PFSK-1 (cell line): ENCODE measurements around the gene IFITM1.

Experiments used
- FOXP2 ChIP-seq: optimal IDR thresholded peaks from 2 replicates; pipeline ENCODE3; 2011; ENCODE audit warnings: borderline replicate concordance, control low read depth, inconsistent platforms; ENCODE audit not compliant: insufficient read depth; ENCODE audit errors: extremely low read length, extremely low read depth
- POLR2AphosphoS5 ChIP-seq: IDR thresholded peaks from 2 replicates; pipeline ENCODE4 v1.6.1; 2012; ENCODE audit warnings: low read depth, mild to moderate bottlenecking, control low read depth, low read length, moderate library complexity
- SIN3A ChIP-seq: IDR thresholded peaks from 2 replicates; pipeline ENCODE4 v1.6.1; 2012; ENCODE audit warnings: mild to moderate bottlenecking, low read length, moderate library complexity, borderline replicate concordance; ENCODE audit not compliant: insufficient read depth
- TAF1 ChIP-seq: IDR thresholded peaks from 2 replicates; pipeline ENCODE4 v1.6.1; 2012; ENCODE audit warnings: low read length, control low read depth, borderline replicate concordance; ENCODE audit not compliant: insufficient read depth
- TF ChIP-seq, protein P1 (sequence below), 2 experiments: IDR thresholded peaks; 2 replicates each; pipeline versions ENCODE4 v1.6.1 to v1.8.0; 2011 to 2012; ENCODE audit warnings: low read depth in 2 of 2, low read length in 2 of 2, control low read depth in 1 of 2, inconsistent platforms in 1 of 2, mild to moderate bottlenecking in 1 of 2, moderate library complexity in 1 of 2; ENCODE audit not compliant: insufficient read depth in 1 of 2

IFITM1 gene

DNA sequence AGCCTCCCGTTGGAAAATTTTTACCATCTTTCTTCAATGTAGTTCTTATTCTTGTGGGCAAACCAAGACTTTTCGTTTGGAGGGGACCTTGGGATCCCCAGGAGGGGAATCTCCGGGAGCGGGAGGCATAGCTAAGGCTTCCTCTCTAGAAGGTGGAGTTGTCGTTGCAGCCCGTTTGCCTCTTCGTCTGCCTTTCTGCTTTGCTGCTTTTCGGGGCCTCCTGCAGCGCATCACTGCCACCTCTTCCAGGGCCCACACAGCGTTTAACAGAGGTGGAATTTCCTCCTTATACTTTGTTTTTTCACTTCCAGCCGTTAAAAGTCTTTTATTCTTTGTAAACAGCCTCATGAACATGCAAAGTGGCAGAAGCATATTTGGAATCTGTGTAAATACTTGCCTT is 10.3 kb downstream of the IFITM1 start:
- no peak for TF ChIP-seq SIN3A

DNA sequence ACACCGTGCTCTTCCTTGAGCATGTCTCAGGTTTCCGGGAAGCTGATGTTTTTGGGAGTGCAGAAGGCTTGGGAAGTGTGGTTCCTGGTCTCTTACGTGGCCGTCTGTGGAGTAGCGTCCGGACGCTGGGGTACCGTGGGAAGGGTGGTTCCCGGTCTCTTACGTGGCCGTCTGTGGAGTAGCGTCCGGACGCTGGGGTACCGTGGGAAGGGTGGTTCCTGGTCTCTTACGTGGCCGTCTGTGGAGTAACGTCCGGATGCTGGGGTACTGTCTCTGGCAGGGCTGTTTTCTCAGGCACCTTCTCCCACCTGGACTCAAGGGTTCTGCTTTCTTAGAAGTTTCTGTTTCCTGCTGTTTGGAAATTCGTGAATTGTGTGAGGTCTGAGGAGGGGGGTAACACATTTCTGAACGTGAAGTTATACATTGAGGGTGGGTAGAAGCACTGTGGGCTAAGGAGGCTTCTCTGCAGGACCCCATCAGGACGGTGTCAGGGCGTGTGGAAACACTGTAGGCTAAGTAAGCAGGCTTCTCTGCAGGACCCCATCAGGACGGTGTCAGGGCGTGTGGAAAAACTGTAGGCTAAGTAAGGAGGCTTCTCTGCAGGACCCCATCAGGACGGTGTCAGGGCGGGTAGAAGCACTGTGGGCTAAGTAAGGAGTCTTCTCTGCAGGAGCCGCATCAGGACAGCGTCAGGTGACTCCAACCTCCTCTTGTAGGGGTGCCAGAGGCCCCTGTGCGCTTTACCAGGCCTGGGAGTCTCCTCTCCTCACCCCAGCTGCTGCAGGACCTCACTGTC is 12.2 kb downstream of the IFITM1 start:
- no peak for TF ChIP-seq TAF1
- TF ChIP-seq, protein P1, sequence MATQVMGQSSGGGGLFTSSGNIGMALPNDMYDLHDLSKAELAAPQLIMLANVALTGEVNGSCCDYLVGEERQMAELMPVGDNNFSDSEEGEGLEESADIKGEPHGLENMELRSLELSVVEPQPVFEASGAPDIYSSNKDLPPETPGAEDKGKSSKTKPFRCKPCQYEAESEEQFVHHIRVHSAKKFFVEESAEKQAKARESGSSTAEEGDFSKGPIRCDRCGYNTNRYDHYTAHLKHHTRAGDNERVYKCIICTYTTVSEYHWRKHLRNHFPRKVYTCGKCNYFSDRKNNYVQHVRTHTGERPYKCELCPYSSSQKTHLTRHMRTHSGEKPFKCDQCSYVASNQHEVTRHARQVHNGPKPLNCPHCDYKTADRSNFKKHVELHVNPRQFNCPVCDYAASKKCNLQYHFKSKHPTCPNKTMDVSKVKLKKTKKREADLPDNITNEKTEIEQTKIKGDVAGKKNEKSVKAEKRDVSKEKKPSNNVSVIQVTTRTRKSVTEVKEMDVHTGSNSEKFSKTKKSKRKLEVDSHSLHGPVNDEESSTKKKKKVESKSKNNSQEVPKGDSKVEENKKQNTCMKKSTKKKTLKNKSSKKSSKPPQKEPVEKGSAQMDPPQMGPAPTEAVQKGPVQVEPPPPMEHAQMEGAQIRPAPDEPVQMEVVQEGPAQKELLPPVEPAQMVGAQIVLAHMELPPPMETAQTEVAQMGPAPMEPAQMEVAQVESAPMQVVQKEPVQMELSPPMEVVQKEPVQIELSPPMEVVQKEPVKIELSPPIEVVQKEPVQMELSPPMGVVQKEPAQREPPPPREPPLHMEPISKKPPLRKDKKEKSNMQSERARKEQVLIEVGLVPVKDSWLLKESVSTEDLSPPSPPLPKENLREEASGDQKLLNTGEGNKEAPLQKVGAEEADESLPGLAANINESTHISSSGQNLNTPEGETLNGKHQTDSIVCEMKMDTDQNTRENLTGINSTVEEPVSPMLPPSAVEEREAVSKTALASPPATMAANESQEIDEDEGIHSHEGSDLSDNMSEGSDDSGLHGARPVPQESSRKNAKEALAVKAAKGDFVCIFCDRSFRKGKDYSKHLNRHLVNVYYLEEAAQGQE (IDR thresholded peaks at IDR 0.05; ENCODE audit: insufficient read depth in 1 of 2, low read depth in 2 of 2, low read length in 2 of 2) = no peak
- TF ChIP-seq SIN3A = no peak
- no peak for TF ChIP-seq POLR2AphosphoS5
- no peak for TF ChIP-seq FOXP2

DNA sequence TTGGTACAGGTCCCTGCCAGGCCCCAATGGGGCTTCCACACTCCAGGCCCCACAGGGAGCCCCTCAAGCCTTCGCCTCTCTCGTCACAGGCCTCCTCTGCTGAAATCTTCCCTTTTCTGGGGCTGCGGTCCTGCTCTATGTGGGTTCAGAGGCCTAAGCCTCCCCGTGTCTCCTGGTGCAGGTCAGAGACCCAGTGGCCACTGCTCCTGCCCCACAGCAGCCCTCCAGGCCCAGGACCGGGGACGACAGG is 12.7 kb downstream of the IFITM1 start:
- no peak for TF ChIP-seq TAF1
- TF ChIP-seq, protein P1 (IDR thresholded peaks at IDR 0.05; ENCODE audit: insufficient read depth in 1 of 2, low read depth in 2 of 2, low read length in 2 of 2) = no peak
- TF ChIP-seq SIN3A = no peak
- TF ChIP-seq POLR2AphosphoS5 = no peak
- TF ChIP-seq FOXP2 = no peak

DNA sequence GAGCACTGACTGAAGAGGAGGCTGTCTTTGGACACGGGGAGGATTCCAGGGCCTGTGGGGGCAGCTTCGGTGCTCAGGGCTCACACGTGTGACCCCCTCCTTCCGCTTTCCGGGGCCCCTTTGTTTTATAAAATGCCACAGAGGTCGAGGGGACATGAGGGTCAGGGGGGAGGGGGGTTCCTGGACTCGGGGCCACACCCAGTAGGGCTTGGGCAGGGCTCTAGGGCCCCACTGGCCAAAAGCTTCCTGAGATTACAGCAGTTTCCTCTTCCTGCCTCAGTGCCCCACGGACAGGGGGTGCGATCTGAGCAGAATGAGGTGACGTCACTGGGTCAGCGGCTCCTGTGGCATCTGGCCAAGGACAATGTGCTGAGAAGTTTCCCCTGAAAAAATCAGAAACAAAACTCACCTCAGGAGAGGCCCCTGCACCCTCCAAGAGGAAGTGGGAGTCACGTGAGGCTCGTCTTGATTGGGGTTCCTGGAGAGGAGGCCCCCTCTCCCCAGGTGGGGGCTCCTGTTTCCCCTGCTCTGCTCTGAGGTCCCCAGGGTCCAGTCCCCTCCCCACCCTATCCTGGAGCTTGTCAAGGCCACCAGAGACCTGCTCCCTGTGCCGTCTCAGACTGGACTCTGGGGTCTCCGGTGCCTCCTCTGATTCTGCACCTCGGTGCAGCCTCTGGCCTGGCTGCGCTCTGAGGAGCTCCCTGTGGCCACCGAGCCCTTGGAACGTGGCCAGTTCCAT is 13.2 kb downstream of the IFITM1 start:
- TF ChIP-seq SIN3A = no peak
- TF ChIP-seq FOXP2 = peak; percentile 76
- no peak for TF ChIP-seq TAF1
- TF ChIP-seq POLR2AphosphoS5 = 0 out of 2 replicates have a peak, but pooled peaks have one; percentile 33
- TF ChIP-seq, protein P1 (IDR thresholded peaks at IDR 0.05; ENCODE audit: insufficient read depth in 1 of 2, low read depth in 2 of 2, low read length in 2 of 2) = no peak

DNA sequence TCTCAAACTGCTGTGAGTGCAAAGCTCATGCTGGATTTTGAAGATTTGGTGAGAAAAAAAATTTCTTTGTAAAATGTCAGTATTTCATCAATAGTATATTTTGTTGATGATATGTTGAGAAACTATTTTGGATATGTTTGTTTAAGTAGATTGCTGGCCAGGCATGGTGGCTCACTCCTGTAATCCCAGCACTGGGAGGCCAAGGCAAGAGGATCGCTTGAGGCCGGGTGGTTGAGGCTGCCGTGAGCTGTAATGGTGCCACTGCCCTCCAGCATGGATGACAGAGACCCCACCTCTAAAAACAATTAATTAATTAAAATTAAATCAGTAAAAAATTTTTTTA is 13.7 kb downstream of the IFITM1 start:
- TF ChIP-seq FOXP2 (no peak), SIN3A (no peak), POLR2AphosphoS5 (no peak), TAF1 (no peak)
- TF ChIP-seq, protein P1 (IDR thresholded peaks at IDR 0.05; ENCODE audit: insufficient read depth in 1 of 2, low read depth in 2 of 2, low read length in 2 of 2) = no peak

DNA sequence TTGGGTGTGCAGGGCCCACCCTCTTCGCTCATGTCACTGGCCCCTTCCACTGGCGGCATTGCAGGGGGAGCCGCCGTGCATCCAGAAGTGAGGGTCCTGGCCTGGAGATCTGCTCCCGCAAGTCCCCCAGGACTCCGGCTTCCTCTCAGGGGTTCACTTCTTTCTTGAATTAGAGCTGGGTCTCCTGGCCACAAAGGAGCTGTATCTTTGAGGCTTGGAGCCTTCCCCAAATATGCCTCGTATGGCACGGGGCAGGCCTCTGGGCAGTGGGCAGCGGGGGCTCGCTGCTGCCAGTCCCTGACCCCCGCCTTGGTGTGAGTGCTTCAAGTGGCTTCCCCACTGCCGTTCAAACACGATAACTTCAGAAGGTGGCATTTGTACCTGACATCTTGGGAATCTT is 14.2 kb downstream of the IFITM1 start:
- TF ChIP-seq, protein P1 (IDR thresholded peaks at IDR 0.05; ENCODE audit: insufficient read depth in 1 of 2, low read depth in 2 of 2, low read length in 2 of 2) = no peak
- TF ChIP-seq SIN3A (no peak), POLR2AphosphoS5 (no peak)
